MM.1S (cell line): ENCODE measurements around the gene NDUFC1.

ENCODE experiments used
- DNase-seq: peaks from one replicate; pipeline ENCODE4 v3.0.0-alpha.2; 2015
- H2AFZ ChIP-seq: fragments of 300-600 bp; sonication (generic); 2 replicates; pipeline ENCODE4 v1.6.0; 2016; ENCODE audit warnings: antibody characterized with exemption, low read length
- H3F3A ChIP-seq: fragments of 300-600 bp; sonication (generic); 2 replicates; pipeline ENCODE4 v1.6.1; 2016; ENCODE audit warnings: mild to moderate bottlenecking, antibody characterized with exemption, low read length, moderate library complexity, mixed read lengths; ENCODE audit not compliant: insufficient read depth
- H3K27ac ChIP-seq: fragments of 300-600 bp; sonication (generic); 2 replicates; pipeline ENCODE4 v1.5.1; 2016; ENCODE audit warnings: mild to moderate bottlenecking, low read length
- H3K27me3 ChIP-seq: fragments of 300-600 bp; sonication (generic); replicated peaks from 2 replicates; pipeline ENCODE4 v1.6.0; 2016; ENCODE audit warnings: low read length; ENCODE audit not compliant: insufficient read depth
- H3K36me3 ChIP-seq: fragments of 300-600 bp; sonication (generic); replicated peaks from 2 replicates; pipeline ENCODE4 v1.6.1; 2016; ENCODE audit warnings: mild to moderate bottlenecking, low read length, mixed read lengths; ENCODE audit not compliant: insufficient read depth
- H3K4me1 ChIP-seq: fragments of 300-600 bp; sonication (generic); 2 replicates; pipeline ENCODE4 v1.6.1; 2016; ENCODE audit warnings: low read length, mixed read lengths
- H3K4me2 ChIP-seq: fragments of 300-600 bp; sonication (generic); 2 replicates; pipeline ENCODE4 v1.6.0; 2016; ENCODE audit warnings: low read depth, low read length
- H3K4me3 ChIP-seq: fragments of 300-600 bp; sonication (generic); 2 replicates; pipeline ENCODE4 v1.5.1; 2016; ENCODE audit warnings: low read length, mixed read lengths
- H3K79me2 ChIP-seq: fragments of 300-600 bp; sonication (generic); 2 replicates; pipeline ENCODE4 v1.6.1; 2016; ENCODE audit warnings: mixed run types, low read length, mixed read lengths
- H3K9ac ChIP-seq: fragments of 300-600 bp; sonication (generic); 2 replicates; pipeline ENCODE4 v1.6.1; 2016; ENCODE audit warnings: low read length, mixed read lengths
- H3K9me2 ChIP-seq: fragments of 300-600 bp; sonication (generic); replicated peaks from 2 replicates; pipeline ENCODE4 v1.6.1; 2016; ENCODE audit warnings: mild to moderate bottlenecking, low read length, mixed read lengths; ENCODE audit not compliant: insufficient read depth
- H3K9me3 ChIP-seq: fragments of 300-600 bp; sonication (generic); replicated peaks from 2 replicates; pipeline ENCODE4 v1.6.1; 2016; ENCODE audit warnings: mild to moderate bottlenecking, low read length, mixed read lengths; ENCODE audit not compliant: insufficient read depth
- H4K20me1 ChIP-seq: fragments of 300-600 bp; sonication (generic); 2 replicates; pipeline ENCODE4 v1.6.1; 2016; ENCODE audit warnings: mild to moderate bottlenecking, low read length, moderate library complexity, mixed read lengths; ENCODE audit not compliant: insufficient read depth
- CTCF ChIP-seq: fragments of 300-600 bp; sonication (generic); IDR thresholded peaks from 2 replicates; pipeline ENCODE4 v1.5.1; 2016; ENCODE audit warnings: antibody characterized with exemption, low read length, mixed read lengths
- EZH2 ChIP-seq: fragments of 300-600 bp; sonication (generic); optimal IDR thresholded peaks from 2 replicates; pipeline ENCODE3; 2017; ENCODE audit warnings: low read depth, mild to moderate bottlenecking, antibody characterized with exemption, low read length, mixed read lengths
- EZH2phosphoT487 ChIP-seq: fragments of 300-600 bp; sonication (generic); IDR thresholded peaks from 2 replicates; pipeline ENCODE4 v1.6.1; 2018; ENCODE audit warnings: antibody characterized with exemption, low read length

NDUFC1 gene

GRCh38 chr4:139273835-139274234 is 28.4 kb downstream of the NDUFC1 start:
- Histone ChIP-seq H3K36me3 (no peaks in the 10 kb centered on the region), H3K27ac (no peak overlapping the region), H3K79me2 (no peaks in the 10 kb centered on the region), H3K4me1 (no peaks in the 10 kb centered on the region), H3F3A (no peaks in the 10 kb centered on the region), H3K4me2 (no peak overlapping the region), H4K20me1 (no peaks in the 10 kb centered on the region), H2AFZ (no peak overlapping the region), H3K4me3 (no peak overlapping the region), H3K27me3 (no peaks in the 10 kb centered on the region), H3K9me2 (no peaks in the 10 kb centered on the region), H3K9ac (no peak overlapping the region), H3K9me3 (no peaks in the 10 kb centered on the region)
- TF ChIP-seq EZH2 (no peak), CTCF (no peak), EZH2phosphoT487 (no peak)
- no peak for DNase-seq

DNA sequence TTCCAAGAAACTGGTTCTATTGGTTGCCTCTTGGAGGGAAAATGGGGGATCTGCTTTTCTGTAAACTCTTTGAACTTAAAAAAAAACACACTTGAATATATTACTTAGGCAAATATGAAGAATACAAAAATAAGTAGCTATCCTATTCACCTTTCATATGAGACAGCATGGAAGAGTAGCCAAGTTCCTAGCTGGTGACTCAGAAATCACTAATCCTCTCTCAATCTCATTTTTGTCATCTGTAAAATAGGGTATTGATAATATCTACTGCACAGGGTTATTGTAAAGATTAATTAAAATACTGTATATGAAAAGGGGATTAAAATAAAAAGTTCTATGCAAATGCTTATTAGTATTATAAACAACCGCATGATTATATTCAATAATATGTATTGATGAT is 35.0 kb downstream of the NDUFC1 start:
- Histone ChIP-seq H3K9me2 (no peaks in the 10 kb centered on the region), H3K9ac (no peak overlapping the region), H3K27ac (peak overlapping the region; percentile 74), H3K27me3 (no peaks in the 10 kb centered on the region), H3F3A (peaks cover 21% of the 10 kb centered on the region), H3K9me3 (no peaks in the 10 kb centered on the region), H3K4me3 (peak overlapping the region; percentile 32; the same call in 1 of the 2 replicates), H4K20me1 (no peaks in the 10 kb centered on the region), H3K36me3 (no peaks in the 10 kb centered on the region), H3K79me2 (no peaks in the 10 kb centered on the region), H2AFZ (0 out of 2 replicates have a peak overlapping the region, but pooled peaks have one; percentile 3), H3K4me1 (peaks cover 31% of the 10 kb centered on the region), H3K4me2 (peak overlapping the region; percentile 73)
- no peak for DNase-seq
- TF ChIP-seq CTCF: no peak
- no peak for TF ChIP-seq EZH2
- no peak for TF ChIP-seq EZH2phosphoT487

- peak overlapping the region; percentile 74 for H3K27ac ChIP-seq
- H3K4me3 ChIP-seq: peak overlapping the region; percentile 44
- H3K9me3 ChIP-seq: no peaks in the 10 kb centered on the region
- no peaks in the 10 kb centered on the region for H3K27me3 ChIP-seq
- DNase-seq: peak; percentile 98
- no peaks in the 10 kb centered on the region for H4K20me1 ChIP-seq
- no peaks in the 10 kb centered on the region for H3K36me3 ChIP-seq
- peak overlapping the region; percentile 77 for H3K4me2 ChIP-seq
- peak overlapping the region; percentile 26; the same call in 1 of the 2 replicates for H2AFZ ChIP-seq
- peak overlapping the region; percentile 29; the same call in 1 of the 2 replicates for H3K9ac ChIP-seq
- H3K9me2 ChIP-seq: no peaks in the 10 kb centered on the region
- H3K79me2 ChIP-seq: no peaks in the 10 kb centered on the region
- H3K4me1 ChIP-seq: peaks cover 31% of the 10 kb centered on the region
- no peak for TF ChIP-seq EZH2phosphoT487
- TF ChIP-seq EZH2: no peak
- TF ChIP-seq CTCF: no peak
- peaks cover 21% of the 10 kb centered on the region for H3F3A ChIP-seq
Measured at GRCh38 chr4:139266583-139267257, 35.6 kb downstream of the NDUFC1 start.
